ENCODE data around the gene BMPR1A.

Gene BMPR1A

DNA sequence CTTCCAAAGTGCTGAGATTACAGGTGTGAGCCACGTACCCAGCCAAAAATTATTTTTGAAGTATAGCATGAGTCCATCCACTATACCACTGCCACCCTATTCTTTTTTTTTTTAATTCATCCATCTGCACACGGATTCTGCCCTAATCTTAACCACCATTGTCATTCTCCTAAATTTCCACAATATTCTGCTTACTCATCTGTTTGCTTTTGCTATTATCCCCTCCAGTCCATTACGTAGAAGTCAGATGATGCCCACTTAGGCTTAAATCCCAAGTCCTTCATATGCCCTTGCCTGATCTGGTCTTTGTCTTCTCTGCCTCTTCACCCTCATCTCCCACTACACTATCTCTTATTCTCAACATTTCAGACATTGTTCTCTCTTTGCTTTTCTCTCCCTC, 114.3 kb downstream of the BMPR1A start:
- Histone ChIP-seq H3K4me3 (ENCODE audit: low read depth, low read length) (no peak overlapping the region), H3K9ac (no peak overlapping the region), H3K79me2 (peaks cover 12% of the 10 kb centered on the region), H3K27ac (no peak overlapping the region), H3K4me1 (no peaks in the 10 kb centered on the region), H3K27me3 (ENCODE audit: control insufficient read depth, insufficient read depth, low read length) (no peaks in the 10 kb centered on the region), H3K4me2 (ENCODE audit: low read length) (no peak overlapping the region), H3K9me3 (ENCODE audit: control insufficient read depth, low read length) (no peaks in the 10 kb centered on the region), H3K36me3 (ENCODE audit: control insufficient read depth, insufficient read depth, low read length) (no peaks in the 10 kb centered on the region), H2AFZ (no peak overlapping the region)
- TF ChIP-seq CTCF (IDR thresholded peaks at IDR 0.05), result no peak

DNA sequence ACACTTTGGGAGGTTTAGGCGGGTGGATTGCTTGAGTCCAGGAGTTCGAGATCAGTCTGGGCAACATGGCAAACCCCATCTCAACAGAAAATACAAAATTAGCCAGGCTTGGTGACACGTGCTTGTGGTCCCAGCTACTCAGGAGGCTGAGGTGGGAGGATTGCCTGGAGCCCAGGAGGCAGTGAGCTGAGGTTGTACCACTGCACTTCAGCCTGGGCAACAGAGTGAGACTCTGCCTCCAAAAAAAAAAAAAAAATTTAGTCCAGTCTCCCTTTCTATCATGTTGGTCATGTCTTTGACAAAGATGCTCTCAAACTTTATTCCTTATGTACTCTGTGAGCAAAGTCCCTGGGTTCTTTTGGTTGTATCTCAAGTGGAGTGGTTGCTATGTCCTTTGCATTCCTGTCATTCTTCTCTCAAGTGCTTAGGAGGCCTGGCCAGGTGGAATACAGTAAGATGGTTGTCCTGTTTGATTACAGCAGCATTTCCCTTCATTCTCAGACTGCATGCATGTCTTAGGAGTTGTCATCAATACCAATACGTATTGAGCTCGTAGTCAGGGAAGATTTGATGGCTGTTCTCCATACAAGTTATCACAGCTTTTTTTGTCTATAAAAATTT, 115.3 kb downstream of the BMPR1A start:
- H3K4me2 ChIP-seq (ENCODE audit: low read length), result no peak overlapping the region
- H3K79me2 ChIP-seq, result peaks cover 12% of the 10 kb centered on the region
- no peaks in the 10 kb centered on the region for H3K27me3 ChIP-seq (ENCODE audit: control insufficient read depth, insufficient read depth, low read length)
- H3K9ac ChIP-seq, result no peak overlapping the region
- no peak overlapping the region for H3K27ac ChIP-seq
- no peak for TF ChIP-seq CTCF (IDR thresholded peaks at IDR 0.05)
- no peaks in the 10 kb centered on the region for H3K36me3 ChIP-seq (ENCODE audit: control insufficient read depth, insufficient read depth, low read length)
- H3K4me1 ChIP-seq, result no peaks in the 10 kb centered on the region
- H3K4me3 ChIP-seq (ENCODE audit: low read depth, low read length), result no peak overlapping the region
- no peaks in the 10 kb centered on the region for H3K9me3 ChIP-seq (ENCODE audit: control insufficient read depth, low read length)
- H2AFZ ChIP-seq, result no peak overlapping the region

GRCh38 chr10:86872757-86873156, 116.3 kb downstream of the BMPR1A start:
- Histone ChIP-seq H3K79me2 (peaks cover 9% of the 10 kb centered on the region), H3K9ac (no peak overlapping the region), H3K27ac (no peak overlapping the region), H3K4me1 (no peaks in the 10 kb centered on the region), H3K36me3 (ENCODE audit: control insufficient read depth, insufficient read depth, low read length) (no peaks in the 10 kb centered on the region), H3K27me3 (ENCODE audit: control insufficient read depth, insufficient read depth, low read length) (no peaks in the 10 kb centered on the region), H3K9me3 (ENCODE audit: control insufficient read depth, low read length) (no peaks in the 10 kb centered on the region), H3K4me3 (ENCODE audit: low read depth, low read length) (no peak overlapping the region), H3K4me2 (ENCODE audit: low read length) (no peak overlapping the region), H2AFZ (no peak overlapping the region)
- no peak for TF ChIP-seq CTCF (IDR thresholded peaks at IDR 0.05)

DNA sequence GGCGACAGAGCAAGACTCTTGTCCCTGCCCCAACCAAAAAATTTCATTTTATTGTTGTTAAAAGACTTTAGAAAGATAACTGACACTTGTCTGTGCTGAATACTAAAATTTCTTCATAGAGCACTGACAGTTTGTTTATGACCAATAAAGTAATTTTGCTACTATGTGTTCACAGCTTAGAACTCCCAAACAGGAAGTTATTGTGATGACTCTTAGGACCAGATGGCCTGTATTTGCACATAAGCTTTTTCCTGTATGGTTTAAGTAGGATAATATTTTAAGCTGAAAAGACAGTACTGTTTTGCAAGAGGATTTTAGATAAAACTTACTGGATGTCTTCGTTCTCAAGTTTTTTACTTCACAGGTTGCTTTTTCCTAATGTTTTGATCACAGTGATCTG, 120.3 kb downstream of the BMPR1A start:
- Histone ChIP-seq H3K79me2 (no peaks in the 10 kb centered on the region), H3K4me2 (ENCODE audit: low read length) (no peak overlapping the region), H3K27ac (no peak overlapping the region), H3K4me1 (no peaks in the 10 kb centered on the region), H3K36me3 (ENCODE audit: control insufficient read depth, insufficient read depth, low read length) (no peaks in the 10 kb centered on the region), H3K4me3 (ENCODE audit: low read depth, low read length) (no peak overlapping the region), H3K27me3 (ENCODE audit: control insufficient read depth, insufficient read depth, low read length) (no peaks in the 10 kb centered on the region), H3K9ac (no peak overlapping the region), H3K9me3 (ENCODE audit: control insufficient read depth, low read length) (no peaks in the 10 kb centered on the region), H2AFZ (no peak overlapping the region)
- no peak for TF ChIP-seq CTCF (IDR thresholded peaks at IDR 0.05)

GRCh38 chr10:86878983-86879713, 122.7 kb downstream of the BMPR1A start:
- Histone ChIP-seq H3K4me2 (ENCODE audit: low read length) (no peak overlapping the region), H3K9me3 (ENCODE audit: control insufficient read depth, low read length) (no peaks in the 10 kb centered on the region), H3K27me3 (ENCODE audit: control insufficient read depth, insufficient read depth, low read length) (no peaks in the 10 kb centered on the region), H3K9ac (no peak overlapping the region), H3K79me2 (no peaks in the 10 kb centered on the region), H3K36me3 (ENCODE audit: control insufficient read depth, insufficient read depth, low read length) (no peaks in the 10 kb centered on the region), H3K27ac (no peak overlapping the region), H3K4me1 (no peaks in the 10 kb centered on the region), H2AFZ (no peak overlapping the region), H3K4me3 (ENCODE audit: low read depth, low read length) (no peak overlapping the region)
- TF ChIP-seq CTCF (IDR thresholded peaks at IDR 0.05), result no peak

Measured in parathyroid adenoma (tissue), 2 donors.